Ureter (tissue), 1 donor: ENCODE results near the gene PYGL. TPM values are rescaled to one million over a fixed set of nuclear protein-coding genes. Genes with fewer than 3 reads are reported as not detected.
"Not testable (repeated sequence)": the region's sequence is repeated elsewhere in the genome, so short reads cannot be mapped to it uniquely, and the experiment has no call there.

Experiments
- DNase-seq: peaks from one replicate; pipeline ENCODE4 v3.0.0-alpha.2; 2020; ENCODE audit warnings: low spot score
- total RNA-seq: library from RNA; stranded (reverse); gene quantifications from one replicate; pipeline ENCODE4 v1.2.4, GENCODE V29; 2023
- donor health status: DM: yes; HTN: yes; CAD: no.

The PYGL gene
- total RNA-seq = 58.6 TPM

GRCh38 chr14:50943943-50944646 lies at the start of gene PYGL:
PYGL (minus strand) TSS chr14:50944483; CDS start chr14:50944403, 80 bp downstream.
- peak; percentile 73 for DNase-seq

- no peak for DNase-seq
These were observed 41.6 kb upstream of the PYGL start for GRCh38 chr14:50985859-50986331.

GRCh38 chr14:50985124-50985858 lies 41.0 kb upstream of the PYGL start:
- no peak for DNase-seq

- DNase-seq = no peak
These were observed 39.9 kb upstream of the PYGL start for GRCh38 chr14:50984036-50984710.

GRCh38 chr14:50979941-50980850 lies 35.9 kb upstream of the PYGL start:
- DNase-seq = no peak

GRCh38 chr14:50978888-50979287 lies 34.6 kb upstream of the PYGL start:
- DNase-seq = no peak

- DNase-seq = no peak
These were observed 34.2 kb upstream of the PYGL start for GRCh38 chr14:50978529-50978871.

- DNase-seq = no peak
These were observed 33.7 kb upstream of the PYGL start for GRCh38 chr14:50977863-50978528.

- DNase-seq = no peak
These were observed 29.8 kb upstream of the PYGL start for GRCh38 chr14:50974118-50974517.

- DNase-seq = no peak
These were observed 28.5 kb upstream of the PYGL start for GRCh38 chr14:50972734-50973133.

GRCh38 chr14:50970886-50971781 lies 26.9 kb upstream of the PYGL start:
- no peak for DNase-seq

- DNase-seq = no peak
These were observed 23.5 kb upstream of the PYGL start for GRCh38 chr14:50967790-50968189.

- no peak for DNase-seq
These were observed 22.8 kb upstream of the PYGL start for GRCh38 chr14:50967103-50967502.

- DNase-seq = peak; percentile 79
These were observed 20.6 kb upstream of the PYGL start for GRCh38 chr14:50964683-50965390.

GRCh38 chr14:50963919-50964318 lies 19.6 kb upstream of the PYGL start:
- DNase-seq = no peak

- DNase-seq = no peak
These were observed 17.4 kb upstream of the PYGL start for GRCh38 chr14:50961605-50962221.

- DNase-seq = no peak
These were observed 13.0 kb upstream of the PYGL start for GRCh38 chr14:50957296-50957695.

GRCh38 chr14:50956421-50956820 lies 12.1 kb upstream of the PYGL start:
- DNase-seq = not testable (repeated sequence)
